SK-N-SH (cell line): ENCODE data around the gene DDX51. TPM values are rescaled to one million over a fixed set of nuclear protein-coding genes. Genes with fewer than 3 reads are reported as not detected.

ENCODE experiments used
- CTCF ChIA-PET: fragments of 300-600, 350-600 bp; formaldehyde crosslinking; extraction: SDS; loops from one replicate; lab custom pipeline; 2021; lab: Yijun Ruan, JAX
- POLR2A ChIA-PET: fragments of 350-600 bp; sonication (Branson Sonifier 250); formaldehyde crosslinking; extraction: SDS; loops from one replicate; lab custom pipeline; 2020; ENCODE audit warnings: antibody characterized with exemption, inconsistent platforms; lab: Yijun Ruan, JAX
- DNase-seq: peaks from one replicate; pipeline ENCODE4 v3.0.0; 2012
- H2AFZ ChIP-seq: fragments of 200-600 bp; sonication (generic); 2 replicates; pipeline ENCODE4 v1.8.1; 2016; ENCODE audit warnings: antibody characterized with exemption, mild to moderate bottlenecking, low read depth
- H3F3A ChIP-seq: fragments of 200-600 bp; sonication (generic); replicated peaks from 2 replicates; pipeline ENCODE3; 2016; ENCODE audit warnings: antibody characterized with exemption, mild to moderate bottlenecking; ENCODE audit not compliant: insufficient read depth
- H3K27ac ChIP-seq, 2 experiments: fragments of 200-500 bp in 1 of 2; fragments of 200-600 bp in 1 of 2; sonication (Bioruptor generic) in 1 of 2; sonication (generic), shearing (Covaris generic) in 1 of 2; 2 replicates each; pipeline versions ENCODE4 v1.5.1 to v1.6.1; 2014 to 2016; ENCODE audit warnings: low read depth in 2 of 2, inconsistent platforms in 1 of 2, low read length in 1 of 2, mild to moderate bottlenecking in 1 of 2, mixed read lengths in 1 of 2
- H3K27me3 ChIP-seq: fragments of 200-600 bp; sonication (generic), shearing (Covaris generic); 2 replicates; pipeline ENCODE4 v1.6.1; 2016; ENCODE audit warnings: mixed run types; ENCODE audit not compliant: insufficient read depth
- H3K36me3 ChIP-seq, 2 experiments: fragments of 200-500 bp in 1 of 2; fragments of 200-600 bp in 1 of 2; sonication (Bioruptor generic) in 1 of 2; sonication (generic) in 1 of 2; replicated peaks in 1 of 2; 2 replicates each; pipeline versions ENCODE3 to v1.5.1; 2014 to 2016; ENCODE audit warnings: low read length in 1 of 2, mild to moderate bottlenecking in 1 of 2; ENCODE audit not compliant: insufficient read depth in 2 of 2, control insufficient read depth in 1 of 2
- H3K4me1 ChIP-seq, 2 experiments: fragments of 200-500 bp in 1 of 2; fragments of 200-600 bp in 1 of 2; sonication (Bioruptor generic) in 1 of 2; sonication (generic), shearing (Covaris generic) in 1 of 2; 2 replicates each; pipeline versions ENCODE4 v1.5.1 to v1.6.1; 2014 to 2016; ENCODE audit warnings: low read depth in 1 of 2, low read length in 1 of 2, mixed run types in 1 of 2; ENCODE audit not compliant: insufficient read depth in 2 of 2, control insufficient read depth in 1 of 2
- H3K4me2 ChIP-seq: fragments of 200-600 bp; sonication (generic), shearing (Covaris generic); 2 replicates; pipeline ENCODE4 v1.6.1; 2017; ENCODE audit warnings: mixed run types
- H3K4me3 ChIP-seq, 2 experiments: fragments of 200-500 bp in 1 of 2; fragments of 200-600 bp in 1 of 2; sonication (Bioruptor generic) in 1 of 2; sonication (generic), shearing (Covaris generic) in 1 of 2; 2 replicates each; pipeline versions ENCODE4 v1.5.1 to v1.8.1; 2014 to 2016; ENCODE audit warnings: low read depth in 2 of 2, inconsistent platforms in 1 of 2, low read length in 1 of 2, mild to moderate bottlenecking in 1 of 2, mixed read lengths in 1 of 2, moderate library complexity in 1 of 2
- H3K79me2 ChIP-seq: fragments of 200-600 bp; sonication (generic); 2 replicates; pipeline ENCODE4 v1.8.1; 2017; ENCODE audit warnings: mild to moderate bottlenecking; ENCODE audit not compliant: insufficient read depth
- H3K9ac ChIP-seq: fragments of 200-600 bp; sonication (generic); 2 replicates; pipeline ENCODE4 v1.6.1; 2017; ENCODE audit warnings: mixed run types
- H3K9me2 ChIP-seq: fragments of 200-600 bp; sonication (generic); 2 replicates; pipeline ENCODE4 v1.6.1; 2017; ENCODE audit warnings: mixed run types
- H3K9me3 ChIP-seq: fragments of 200-600 bp; sonication (generic); 2 replicates; pipeline ENCODE4 v1.6.1; 2017; ENCODE audit warnings: mixed run types, mild to moderate bottlenecking, moderate library complexity
- H4K20me1 ChIP-seq: fragments of 200-600 bp; sonication (generic); 2 replicates; pipeline ENCODE4 v1.6.1; 2017; ENCODE audit warnings: mild to moderate bottlenecking, mixed run types; ENCODE audit not compliant: insufficient read depth
- CTCF ChIP-seq: fragments of 200-600 bp; sonication (generic); IDR thresholded peaks from 2 replicates; pipeline ENCODE4 v1.6.1; 2017; ENCODE audit warnings: antibody characterized with exemption, mild to moderate bottlenecking, moderate library complexity
- EP300 ChIP-seq, 2 experiments: IDR thresholded peaks; 2 replicates each; pipeline versions ENCODE4 v1.4.0 to v1.6.1; 2012; ENCODE audit warnings: borderline replicate concordance in 1 of 2, low read depth in 1 of 2, low read length in 1 of 2
- FOXJ3 ChIP-seq: sonication (generic); formaldehyde crosslinking; IDR thresholded peaks from 2 replicates; pipeline ENCODE4 v1.5.1; 2020; ENCODE audit warnings: mild to moderate bottlenecking, missing genetic modification reagents
- JUND ChIP-seq: IDR thresholded peaks from 2 replicates; pipeline ENCODE4 v1.4.0; 2012
- MEF2A ChIP-seq: IDR thresholded peaks from 2 replicates; pipeline ENCODE4 v1.4.0; 2012; ENCODE audit warnings: low read depth, borderline replicate concordance
- RFX5 ChIP-seq: IDR thresholded peaks from 2 replicates; pipeline ENCODE4 v1.6.1; 2012; ENCODE audit warnings: mild to moderate bottlenecking, improper control_type of control experiment, low read length
- RXRA ChIP-seq: IDR thresholded peaks from 2 replicates; pipeline ENCODE4 v1.4.0; 2012; ENCODE audit warnings: low read depth, mild to moderate bottlenecking, borderline replicate concordance
- SIN3A ChIP-seq: IDR thresholded peaks from 2 replicates; pipeline ENCODE4 v1.6.1; 2012; ENCODE audit warnings: low read depth, mild to moderate bottlenecking, low read length, moderate library complexity, borderline replicate concordance
- SMC3 ChIP-seq: IDR thresholded peaks from 2 replicates; pipeline ENCODE4 v1.6.1; 2012; ENCODE audit warnings: low read depth, low read length, improper control_type of control experiment
- TAF1 ChIP-seq: IDR thresholded peaks from 2 replicates; pipeline ENCODE4 v1.6.1; 2012; ENCODE audit warnings: low read depth, mild to moderate bottlenecking, low read length, moderate library complexity, borderline replicate concordance
- TEAD4 ChIP-seq: IDR thresholded peaks from 2 replicates; pipeline ENCODE4 v1.4.0; 2012; ENCODE audit warnings: mild to moderate bottlenecking, borderline replicate concordance; ENCODE audit not compliant: insufficient read depth
- YY1 ChIP-seq: IDR thresholded peaks from 2 replicates; pipeline ENCODE4 v1.4.0; 2012; ENCODE audit warnings: low read depth, mild to moderate bottlenecking
- WGBS: methylation state at CpG from one replicate; pipeline ENCODE4 v1.1.6; 2017; ENCODE audit warnings: low lambda C conversion rate; 5-methylcytosine and 5-hydroxymethylcytosine counted together
- polyA plus RNA-seq, 3 experiments: library from polyadenylated mRNA; depleted of rRNA; stranded (reverse); fragments of >200 nt; gene quantifications; 2 replicates each; pipeline ENCODE4 v1.2.3, GENCODE V29; 2012
- TF ChIP-seq, protein P1 (sequence below): fragments of 150-350 bp; IDR thresholded peaks from 2 replicates; pipeline ENCODE4 v1.6.1; 2016; ENCODE audit warnings: mild to moderate bottlenecking, low read depth, low read length
- TF ChIP-seq, protein P2 (sequence below): IDR thresholded peaks from 2 replicates; pipeline ENCODE4 v1.4.0; 2012; ENCODE audit warnings: low read depth, borderline replicate concordance

Gene DDX51
- polyA plus RNA-seq, 1 of the 3 experiments (the other 2 are of a cell fraction) = 17.3 TPM

DNA sequence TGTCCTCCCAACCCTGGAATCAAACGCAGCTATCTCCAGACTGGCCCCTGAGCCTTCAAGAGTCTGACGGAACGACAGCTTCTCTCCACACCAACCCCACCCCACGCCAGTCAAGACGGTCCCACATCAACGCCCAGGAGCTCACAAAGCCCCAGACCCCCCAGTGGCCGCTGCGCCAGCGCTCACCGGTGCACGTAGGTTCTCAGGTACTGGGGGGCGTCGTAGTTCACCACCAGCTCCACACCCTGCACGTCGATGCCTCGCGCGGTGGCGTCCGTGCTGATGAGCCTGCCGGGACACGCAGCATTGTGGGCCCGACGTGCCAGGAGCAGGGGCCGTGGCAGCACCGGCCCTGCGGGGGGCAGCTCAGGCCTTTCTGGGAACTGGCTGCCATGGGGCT is 4.2 kb downstream of the DDX51 start:
- no peak overlapping the region for H2AFZ ChIP-seq
- H4K20me1 ChIP-seq = no peaks in the 10 kb centered on the region
- no peaks in the 10 kb centered on the region for H3K9me3 ChIP-seq
- peaks cover 0 to 13% of the 10 kb centered on the region in 2 experiments; a peak in 1 of 4 replicates for H3K4me1 ChIP-seq
- ChIA-PET POLR2A (no interaction called here), CTCF (interaction anchor here (0.7 to 2.3 kb wide), 4 partner anchors 14 to 475 kb away, joined by 3 to 10 read pairs (median 3); no protein-coding TSS in a partner anchor)
- H3K9ac ChIP-seq = no peak overlapping the region
- H3K4me2 ChIP-seq = no peak overlapping the region
- H3K27ac ChIP-seq = no peak overlapping the region
- DNase-seq = no peak
- H3K9me2 ChIP-seq = no peaks in the 10 kb centered on the region
- H3K27me3 ChIP-seq = no peaks in the 10 kb centered on the region
- TF ChIP-seq TEAD4 (no peak), YY1 (no peak), MEF2A (no peak), JUND (no peak), RFX5 (no peak), CTCF (no peak), SMC3 (no peak), SIN3A (no peak), TAF1 (no peak), EP300 (IDR thresholded peaks at IDR 0.05; ENCODE audit: borderline replicate concordance in 1 of 2, low read depth in 1 of 2, low read length in 1 of 2) (no peak), FOXJ3 (CRISPR knock-in tag) (no peak), RXRA (no peak)
- TF ChIP-seq, protein P1, sequence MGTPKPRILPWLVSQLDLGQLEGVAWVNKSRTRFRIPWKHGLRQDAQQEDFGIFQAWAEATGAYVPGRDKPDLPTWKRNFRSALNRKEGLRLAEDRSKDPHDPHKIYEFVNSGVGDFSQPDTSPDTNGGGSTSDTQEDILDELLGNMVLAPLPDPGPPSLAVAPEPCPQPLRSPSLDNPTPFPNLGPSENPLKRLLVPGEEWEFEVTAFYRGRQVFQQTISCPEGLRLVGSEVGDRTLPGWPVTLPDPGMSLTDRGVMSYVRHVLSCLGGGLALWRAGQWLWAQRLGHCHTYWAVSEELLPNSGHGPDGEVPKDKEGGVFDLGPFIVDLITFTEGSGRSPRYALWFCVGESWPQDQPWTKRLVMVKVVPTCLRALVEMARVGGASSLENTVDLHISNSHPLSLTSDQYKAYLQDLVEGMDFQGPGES = no peak
- TF ChIP-seq, protein P2, sequence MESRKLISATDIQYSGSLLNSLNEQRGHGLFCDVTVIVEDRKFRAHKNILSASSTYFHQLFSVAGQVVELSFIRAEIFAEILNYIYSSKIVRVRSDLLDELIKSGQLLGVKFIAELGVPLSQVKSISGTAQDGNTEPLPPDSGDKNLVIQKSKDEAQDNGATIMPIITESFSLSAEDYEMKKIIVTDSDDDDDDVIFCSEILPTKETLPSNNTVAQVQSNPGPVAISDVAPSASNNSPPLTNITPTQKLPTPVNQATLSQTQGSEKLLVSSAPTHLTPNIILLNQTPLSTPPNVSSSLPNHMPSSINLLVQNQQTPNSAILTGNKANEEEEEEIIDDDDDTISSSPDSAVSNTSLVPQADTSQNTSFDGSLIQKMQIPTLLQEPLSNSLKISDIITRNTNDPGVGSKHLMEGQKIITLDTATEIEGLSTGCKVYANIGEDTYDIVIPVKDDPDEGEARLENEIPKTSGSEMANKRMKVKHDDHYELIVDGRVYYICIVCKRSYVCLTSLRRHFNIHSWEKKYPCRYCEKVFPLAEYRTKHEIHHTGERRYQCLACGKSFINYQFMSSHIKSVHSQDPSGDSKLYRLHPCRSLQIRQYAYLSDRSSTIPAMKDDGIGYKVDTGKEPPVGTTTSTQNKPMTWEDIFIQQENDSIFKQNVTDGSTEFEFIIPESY = no peak
- TF ChIP-seq, all 33 proteins: peak for 0
- H3K36me3 ChIP-seq = peaks cover 7 to 40% of the 10 kb centered on the region in 2 experiments
- H3K79me2 ChIP-seq = peaks cover 24% of the 10 kb centered on the region; the same call in 1 of the 2 replicates
- no peak overlapping the region for H3K4me3 ChIP-seq
- H3F3A ChIP-seq = no peaks in the 10 kb centered on the region
- WGBS = 94% methylated on average over 14 of the region's 27 CpGs
